Measurements from ENCODE around the gene IGFL1. TPM values are rescaled to one million over a fixed set of nuclear protein-coding genes. Genes with fewer than 3 reads are reported as not detected.
"Not testable (repeated sequence)": the region's sequence is repeated elsewhere in the genome, so short reads cannot be mapped to it uniquely, and the experiment has no call there.

Gene IGFL1
- total RNA-seq, 1 donor = not detected

- no peak for DNase-seq (ENCODE audit: low read depth)
- TF ChIP-seq, protein P1, sequence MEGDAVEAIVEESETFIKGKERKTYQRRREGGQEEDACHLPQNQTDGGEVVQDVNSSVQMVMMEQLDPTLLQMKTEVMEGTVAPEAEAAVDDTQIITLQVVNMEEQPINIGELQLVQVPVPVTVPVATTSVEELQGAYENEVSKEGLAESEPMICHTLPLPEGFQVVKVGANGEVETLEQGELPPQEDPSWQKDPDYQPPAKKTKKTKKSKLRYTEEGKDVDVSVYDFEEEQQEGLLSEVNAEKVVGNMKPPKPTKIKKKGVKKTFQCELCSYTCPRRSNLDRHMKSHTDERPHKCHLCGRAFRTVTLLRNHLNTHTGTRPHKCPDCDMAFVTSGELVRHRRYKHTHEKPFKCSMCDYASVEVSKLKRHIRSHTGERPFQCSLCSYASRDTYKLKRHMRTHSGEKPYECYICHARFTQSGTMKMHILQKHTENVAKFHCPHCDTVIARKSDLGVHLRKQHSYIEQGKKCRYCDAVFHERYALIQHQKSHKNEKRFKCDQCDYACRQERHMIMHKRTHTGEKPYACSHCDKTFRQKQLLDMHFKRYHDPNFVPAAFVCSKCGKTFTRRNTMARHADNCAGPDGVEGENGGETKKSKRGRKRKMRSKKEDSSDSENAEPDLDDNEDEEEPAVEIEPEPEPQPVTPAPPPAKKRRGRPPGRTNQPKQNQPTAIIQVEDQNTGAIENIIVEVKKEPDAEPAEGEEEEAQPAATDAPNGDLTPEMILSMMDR (IDR thresholded peaks at IDR 0.05; ENCODE audit: insufficient read depth, low read depth, low read length) = no peak
- no peak overlapping the region for H3K4me3 ChIP-seq (ENCODE audit: low read depth, low read length)
These were observed 34.4 kb upstream of the IGFL1 start for GRCh38 chr19:46195104-46195503.

- not testable (repeated sequence) for H3K4me3 ChIP-seq (ENCODE audit: low read depth, low read length); DNase-seq (ENCODE audit: low read depth)
These were observed 33.6 kb upstream of the IGFL1 start for GRCh38 chr19:46195919-46196318.

- TF ChIP-seq, protein P1 (IDR thresholded peaks at IDR 0.05; ENCODE audit: insufficient read depth, low read depth, low read length) = no peak
- no peak for DNase-seq (ENCODE audit: low read depth)
- H3K4me3 ChIP-seq (ENCODE audit: low read depth, low read length) = no peak overlapping the region
These were observed 33.0 kb upstream of the IGFL1 start for GRCh38 chr19:46196410-46197124.

DNA sequence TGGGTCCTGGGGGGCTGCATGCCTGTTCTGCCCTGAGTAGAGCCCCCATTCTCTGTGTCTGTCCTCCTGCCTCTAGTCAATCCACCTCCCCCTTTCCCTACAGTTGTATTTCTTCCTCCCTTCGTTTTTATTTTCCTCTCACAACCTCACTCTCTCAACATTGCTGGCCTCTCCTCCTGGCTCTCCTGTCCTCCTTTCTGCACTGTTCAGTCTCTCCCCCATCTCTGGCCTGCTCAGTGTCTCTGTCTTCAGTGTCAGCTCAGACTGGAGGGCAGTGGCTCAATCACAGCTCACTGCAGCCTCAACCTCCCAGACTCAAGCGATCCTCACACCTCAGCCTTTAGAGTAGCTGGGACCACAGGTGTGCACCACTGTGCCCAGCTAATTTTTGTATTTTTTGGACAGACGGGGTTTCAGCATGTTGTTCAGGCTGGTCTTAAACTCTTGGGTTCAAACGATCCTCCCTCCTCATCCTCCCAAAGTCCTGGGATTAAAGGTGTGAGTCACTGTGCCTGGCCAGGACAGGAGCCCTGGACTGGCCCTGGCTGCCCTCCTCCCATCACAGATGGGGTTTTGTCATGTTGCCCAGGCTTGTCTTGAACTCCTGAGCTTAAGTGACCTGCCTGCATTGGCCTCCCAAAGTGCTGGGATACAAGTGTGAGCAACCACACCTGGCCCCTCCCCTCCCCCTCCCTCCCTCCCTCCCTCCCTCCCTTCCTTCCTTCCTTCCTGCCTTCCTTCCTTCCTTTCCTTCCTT is 32.0 kb upstream of the IGFL1 start:
- TF ChIP-seq, protein P1 (IDR thresholded peaks at IDR 0.05; ENCODE audit: insufficient read depth, low read depth, low read length) = no peak
- DNase-seq (ENCODE audit: low read depth) = no peak
- H3K4me3 ChIP-seq (ENCODE audit: low read depth, low read length) = no peak overlapping the region

GRCh38 chr19:46198756-46199155 is 30.8 kb upstream of the IGFL1 start:
- H3K4me3 ChIP-seq (ENCODE audit: low read depth, low read length) = no peak overlapping the region
- TF ChIP-seq, protein P1 (IDR thresholded peaks at IDR 0.05; ENCODE audit: insufficient read depth, low read depth, low read length) = no peak
- DNase-seq (ENCODE audit: low read depth) = no peak

DNA sequence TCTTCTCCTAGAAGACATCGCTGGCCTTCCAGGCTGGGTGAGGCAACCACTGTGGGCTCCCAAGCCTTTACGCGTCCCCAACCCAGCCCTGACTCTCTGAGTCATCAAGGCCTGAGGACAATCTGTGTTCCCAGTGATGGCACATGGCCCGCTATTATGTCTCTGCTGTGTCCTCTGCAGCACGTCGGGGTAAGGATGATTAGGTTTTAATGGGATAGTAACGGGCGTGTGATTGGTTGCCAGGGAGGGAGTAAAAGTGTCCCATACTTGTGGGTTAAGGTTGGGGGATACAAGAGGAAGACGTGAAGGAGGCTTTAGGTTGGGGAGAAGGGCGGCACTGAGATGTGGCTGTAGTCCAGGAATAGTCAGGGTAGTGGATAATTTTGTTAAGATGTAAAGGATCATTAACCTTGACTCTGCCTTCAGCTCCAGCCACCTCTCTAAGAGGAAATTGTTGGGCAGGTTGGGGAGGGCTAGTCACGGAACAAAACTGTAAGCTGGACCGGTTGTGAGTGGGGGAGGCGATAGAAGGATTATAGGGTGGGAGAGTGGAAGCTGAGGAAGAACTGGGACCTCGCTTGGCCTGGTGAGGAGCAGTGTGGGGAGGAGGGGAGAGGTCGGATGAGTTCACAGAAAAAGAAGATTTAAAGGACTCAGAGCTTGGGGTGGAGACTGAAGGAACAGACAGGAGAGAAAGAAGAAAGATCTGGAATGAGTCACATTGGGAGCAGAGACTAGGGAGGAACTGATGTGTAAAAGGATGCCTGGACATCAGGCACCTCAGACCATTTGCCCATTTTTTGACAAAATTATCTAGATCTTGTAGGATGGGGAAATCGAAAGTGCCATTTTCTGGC is 27.9 kb upstream of the IGFL1 start:
- no peak for DNase-seq (ENCODE audit: low read depth)
- TF ChIP-seq, protein P1 (IDR thresholded peaks at IDR 0.05; ENCODE audit: insufficient read depth, low read depth, low read length) = no peak
- H3K4me3 ChIP-seq (ENCODE audit: low read depth, low read length) = no peak overlapping the region

- no peak overlapping the region for H3K4me3 ChIP-seq (ENCODE audit: low read depth, low read length)
- no peak for DNase-seq (ENCODE audit: low read depth)
- TF ChIP-seq, protein P1 (IDR thresholded peaks at IDR 0.05; ENCODE audit: insufficient read depth, low read depth, low read length) = no peak
These were observed 27.1 kb upstream of the IGFL1 start for GRCh38 chr19:46202426-46202825.

Measured in fibroblast of villous mesenchyme (primary cell).